Hematopoietic multipotent progenitor cell treated with erythropoietin and hydrocortisone succinate and interleukin-3 and kit ligand, for 15 days (in vitro differentiated cells): Measurements from ENCODE around the gene PCSK1N.
"Not testable (repeated sequence)": the region's sequence is repeated elsewhere in the genome, so short reads cannot be mapped to it uniquely, and the experiment has no call there.

ENCODE experiments used
- DNase-seq: peaks from one replicate; pipeline ENCODE4 v3.0.0-alpha.2; 2015; ENCODE audit warnings: low spot score

The PCSK1N gene

GRCh38 chrX:48823053-48823452 lies 12.4 kb downstream of the PCSK1N start:
- DNase-seq: no peak

GRCh38 chrX:48819394-48819793 lies 16.0 kb downstream of the PCSK1N start:
- DNase-seq: not testable (repeated sequence)

- no peak for DNase-seq
Measured at GRCh38 chrX:48818866-48819265, 16.5 kb downstream of the PCSK1N start.

DNA sequence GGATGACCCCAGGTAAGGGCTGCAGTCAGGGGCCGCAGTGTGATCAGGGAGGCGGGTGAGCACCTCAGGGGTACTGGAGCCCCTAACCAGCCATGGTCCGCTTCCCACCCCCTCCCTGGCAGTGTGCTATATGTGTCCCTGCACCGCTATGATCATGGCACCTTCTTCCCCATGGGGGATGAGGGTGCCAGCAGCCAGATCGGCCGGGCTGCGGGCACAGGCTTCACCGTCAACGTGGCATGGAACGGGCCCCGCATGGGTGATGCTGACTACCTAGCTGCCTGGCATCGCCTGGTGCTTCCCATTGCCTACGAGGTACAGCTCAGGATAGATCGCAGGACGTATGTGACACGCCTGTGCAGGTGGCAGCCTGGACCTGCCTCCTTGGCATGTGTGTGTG lies 17.3 kb downstream of the PCSK1N start:
- no peak for DNase-seq

DNA sequence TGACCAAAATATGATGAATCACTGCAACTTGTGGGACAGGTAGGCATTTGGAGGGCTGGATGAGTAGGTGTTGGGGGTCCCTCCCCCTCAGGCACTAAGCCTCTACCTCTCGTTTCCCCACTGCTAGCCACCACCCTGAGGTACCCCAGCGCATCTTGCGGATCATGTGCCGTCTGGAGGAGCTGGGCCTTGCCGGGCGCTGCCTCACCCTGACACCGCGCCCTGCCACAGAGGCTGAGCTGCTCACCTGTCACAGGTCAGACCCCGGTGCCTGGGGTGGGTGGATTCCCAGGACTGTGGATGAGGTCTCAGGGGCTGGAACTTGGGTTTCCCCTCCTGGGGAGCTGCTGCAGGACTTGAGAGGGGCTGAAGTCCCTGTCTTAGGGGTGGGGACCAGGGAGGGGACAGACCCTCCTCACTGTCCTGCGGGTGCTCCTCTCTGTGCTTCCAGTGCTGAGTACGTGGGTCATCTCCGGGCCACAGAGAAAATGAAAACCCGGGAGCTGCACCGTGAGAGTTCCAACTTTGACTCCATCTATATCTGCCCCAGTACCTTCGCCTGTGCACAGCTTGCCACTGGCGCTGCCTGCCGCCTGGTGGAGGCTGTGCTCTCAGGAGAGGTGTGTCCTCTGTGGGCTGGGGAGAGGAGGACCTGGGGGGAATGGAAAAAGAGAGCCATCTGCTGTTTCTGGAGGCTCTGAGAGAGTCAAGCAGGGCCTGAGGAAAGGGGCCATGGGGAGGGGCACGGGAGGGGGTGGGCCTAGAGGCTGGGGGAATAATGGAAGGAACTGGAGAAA lies 19.2 kb downstream of the PCSK1N start:
- no peak for DNase-seq

- no peak for DNase-seq
Measured at GRCh38 chrX:48815266-48815665, 20.1 kb downstream of the PCSK1N start.

DNA sequence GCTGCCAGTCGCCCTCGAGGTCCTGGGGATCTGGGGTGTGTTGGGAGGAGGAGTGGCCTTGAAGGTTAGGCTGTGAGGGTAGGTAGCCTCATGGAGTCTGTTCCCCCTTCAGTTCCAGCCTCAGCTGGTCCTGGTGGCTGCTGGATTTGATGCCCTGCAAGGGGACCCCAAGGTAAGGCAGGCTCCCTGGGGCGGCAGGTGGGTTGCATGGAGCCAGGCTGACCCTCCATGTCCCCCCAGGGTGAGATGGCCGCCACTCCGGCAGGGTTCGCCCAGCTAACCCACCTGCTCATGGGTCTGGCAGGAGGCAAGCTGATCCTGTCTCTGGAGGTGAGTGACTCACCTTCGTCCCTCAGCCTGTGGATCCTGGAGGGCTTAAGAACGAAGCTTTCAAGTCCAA lies 20.7 kb downstream of the PCSK1N start:
- DNase-seq: no peak

DNA sequence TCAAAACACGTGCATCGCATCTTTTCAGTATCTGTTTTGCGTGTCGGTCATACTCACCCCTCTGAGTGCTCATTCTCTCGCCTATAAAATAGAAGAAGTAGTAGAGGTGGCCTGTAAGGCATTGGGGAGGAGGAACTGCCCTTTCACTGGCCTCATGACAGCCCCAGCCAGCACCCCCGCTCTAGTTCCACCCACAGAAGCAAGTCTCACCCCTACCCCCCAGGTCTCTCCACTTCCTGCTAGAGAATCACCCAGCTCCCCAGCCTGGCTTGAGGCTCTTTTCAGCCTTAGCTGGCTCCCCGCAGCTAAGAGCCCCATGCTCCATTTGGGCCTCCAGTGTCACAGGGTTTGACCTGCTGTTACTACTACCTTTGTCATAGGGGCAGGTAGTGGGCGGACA lies 21.8 kb downstream of the PCSK1N start:
- DNase-seq: no peak

DNA sequence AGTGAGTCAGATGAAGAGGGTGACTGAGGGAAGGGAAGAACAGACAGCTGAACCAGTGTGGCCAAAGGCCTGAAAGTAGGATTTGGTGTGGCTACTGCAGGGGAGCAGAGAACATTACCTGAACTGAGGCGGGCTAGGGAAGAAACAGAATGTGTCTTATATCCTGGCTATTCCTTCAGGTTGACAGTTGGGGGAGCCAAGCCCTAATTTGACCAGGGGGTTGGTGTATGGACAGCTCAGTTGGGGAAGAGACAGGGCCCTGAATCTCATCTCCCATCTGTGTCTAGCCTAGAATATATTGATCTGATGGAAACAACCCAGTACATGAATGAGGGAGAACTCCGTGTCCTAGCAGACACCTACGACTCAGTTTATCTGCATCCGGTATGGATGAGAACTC lies 29.3 kb downstream of the PCSK1N start:
- DNase-seq: no peak

- no peak for DNase-seq
Measured at GRCh38 chrX:48802905-48803200, 32.6 kb downstream of the PCSK1N start.

DNA sequence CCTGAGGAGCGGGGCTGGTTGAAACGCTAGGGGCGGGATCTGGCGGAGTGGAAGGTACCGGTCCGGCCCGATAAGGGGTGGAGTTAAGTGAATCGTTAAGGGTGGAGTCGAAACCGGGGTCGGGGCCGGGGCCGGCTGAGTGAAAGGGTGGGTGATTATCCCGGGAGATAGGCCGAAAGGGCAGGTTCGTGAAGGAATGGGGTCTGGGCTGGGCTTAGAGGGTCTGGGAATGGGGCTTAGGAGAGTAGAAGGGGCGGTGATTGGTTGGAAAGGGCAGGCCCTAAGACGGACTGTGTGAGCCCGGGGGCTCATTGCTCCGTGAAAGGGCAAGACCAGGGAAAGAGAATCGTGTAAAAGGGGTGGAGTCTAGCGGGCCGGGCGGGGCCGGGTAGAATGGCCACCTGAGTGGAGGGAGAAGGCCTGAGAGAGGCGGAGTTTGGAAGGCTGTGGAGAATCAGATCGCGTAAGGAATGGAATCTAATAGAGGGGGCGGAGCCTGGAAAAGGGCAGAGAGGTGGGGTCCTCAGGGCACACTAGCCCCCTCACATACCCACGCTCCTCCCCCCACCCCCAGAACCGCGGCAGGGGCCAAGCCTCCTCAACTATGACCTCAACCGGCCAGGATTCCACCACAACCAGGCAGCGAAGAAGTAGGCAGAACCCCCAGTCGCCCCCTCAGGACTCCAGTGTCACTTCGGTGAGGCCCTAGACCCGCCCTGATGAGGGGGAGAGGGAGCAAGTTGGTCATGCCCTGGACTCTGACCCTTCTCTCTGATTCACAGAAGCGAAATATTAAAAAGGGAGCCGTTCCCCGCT lies 33.1 kb downstream of the PCSK1N start:
- peak; percentile 81 for DNase-seq

DNA sequence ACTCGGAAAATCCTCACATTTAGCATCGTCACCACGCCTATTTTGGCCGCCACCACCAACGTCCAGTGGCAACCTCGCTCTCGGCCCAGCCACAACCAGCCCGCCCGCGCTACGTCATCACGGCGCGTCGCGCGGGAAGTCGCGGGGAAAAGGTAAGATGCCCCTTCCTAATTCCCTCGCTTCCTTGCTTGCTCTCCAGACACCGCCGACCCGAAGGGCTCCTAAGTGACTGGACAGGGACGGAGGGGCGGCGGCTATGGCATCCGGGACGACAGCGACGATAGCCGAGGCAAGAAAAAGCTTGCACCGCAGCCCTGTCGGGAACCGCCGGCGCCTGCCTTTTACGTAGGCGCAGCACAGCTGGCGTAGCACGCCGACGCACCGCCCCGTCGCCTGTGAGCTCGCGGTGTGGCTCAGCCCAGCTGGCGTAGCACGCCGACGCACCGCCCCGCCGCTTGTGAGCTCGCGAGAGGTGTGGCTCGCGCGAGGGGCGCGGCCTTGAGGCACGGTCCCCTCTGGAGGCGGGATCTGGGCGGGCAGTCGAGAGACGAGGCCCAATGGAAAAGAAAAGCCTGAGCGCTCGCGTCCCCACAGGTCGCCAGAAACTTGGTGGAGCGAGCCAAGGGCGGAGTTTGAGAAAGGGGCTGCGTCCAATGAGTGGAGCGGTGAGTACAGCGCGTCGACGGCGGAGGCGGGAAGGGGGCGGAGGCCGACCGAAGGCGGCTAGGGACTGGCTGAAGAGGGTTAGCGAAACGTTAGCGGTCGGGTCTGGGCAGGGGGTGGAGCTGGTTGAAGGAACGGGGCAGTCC lies 33.9 kb downstream of the PCSK1N start, which contains the start of gene HDAC6:
TSS of gene HDAC6 (plus strand) at position 788 of the 809 bp plus-strand sequence. CDS start 626 bp downstream, outside the sequence.
- DNase-seq: peak; percentile 98

GRCh38 chrX:48800574-48801279 lies 34.7 kb downstream of the PCSK1N start:
- DNase-seq: peak; percentile 75

GRCh38 chrX:48798318-48798717 lies 37.1 kb downstream of the PCSK1N start:
- no peak for DNase-seq

DNA sequence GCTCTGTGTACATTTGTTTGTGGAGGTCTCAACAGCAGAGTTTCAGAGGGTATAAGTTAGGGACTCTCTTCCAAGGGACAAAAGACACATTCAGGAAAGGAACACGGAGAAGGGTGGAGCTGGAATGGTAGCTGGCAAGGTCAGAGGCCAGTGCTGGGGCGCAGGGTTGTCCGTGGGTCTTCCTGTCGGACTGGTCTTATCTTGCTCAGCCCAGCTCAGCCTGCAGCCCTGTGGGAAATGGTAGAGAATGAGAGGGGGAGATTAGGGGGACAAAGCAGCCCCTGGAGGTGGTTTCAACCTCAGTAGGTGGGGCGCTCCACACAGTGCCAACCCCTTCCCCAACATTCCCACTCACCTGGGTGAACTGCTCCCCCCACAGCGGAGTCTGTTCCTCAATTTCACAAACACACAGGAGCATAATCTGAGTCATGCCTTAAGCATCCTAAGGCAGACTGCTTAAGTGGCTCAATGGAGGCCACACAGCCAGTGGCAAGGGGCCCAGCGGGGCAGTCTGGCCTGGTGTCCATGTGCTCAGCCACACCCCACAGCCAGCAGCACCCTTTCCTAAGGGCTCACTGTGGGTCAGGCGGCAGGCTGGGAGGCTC lies 40.4 kb downstream of the PCSK1N start:
- peak; percentile 16 for DNase-seq

DNA sequence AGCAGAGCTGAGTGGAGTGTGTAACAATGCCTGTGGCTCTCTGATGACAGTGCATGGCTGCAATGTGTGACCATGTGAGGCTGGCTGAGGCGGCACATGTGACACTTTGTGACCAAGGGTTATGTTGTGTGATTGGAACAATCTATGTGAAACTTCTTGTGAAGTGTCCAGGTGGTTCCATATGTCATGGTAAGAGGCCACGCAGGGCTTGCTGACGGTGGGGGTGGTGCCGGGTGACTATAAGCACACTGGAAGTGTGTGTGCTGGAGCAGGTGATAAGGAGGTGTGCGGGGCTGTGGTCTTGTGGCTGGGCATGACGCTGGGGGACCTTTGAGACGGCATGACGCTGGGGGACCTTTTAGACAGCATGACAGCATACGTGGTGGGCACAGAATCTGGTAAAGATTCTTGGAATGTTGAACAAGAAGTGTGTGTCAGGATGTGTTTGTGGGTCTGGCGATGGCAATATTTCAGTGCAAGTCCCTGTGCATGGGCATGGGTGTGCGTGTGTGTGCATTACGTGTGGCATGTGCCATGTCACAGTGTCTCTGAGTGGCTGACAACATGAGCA lies 41.0 kb downstream of the PCSK1N start:
- DNase-seq: peak; percentile 49

DNA sequence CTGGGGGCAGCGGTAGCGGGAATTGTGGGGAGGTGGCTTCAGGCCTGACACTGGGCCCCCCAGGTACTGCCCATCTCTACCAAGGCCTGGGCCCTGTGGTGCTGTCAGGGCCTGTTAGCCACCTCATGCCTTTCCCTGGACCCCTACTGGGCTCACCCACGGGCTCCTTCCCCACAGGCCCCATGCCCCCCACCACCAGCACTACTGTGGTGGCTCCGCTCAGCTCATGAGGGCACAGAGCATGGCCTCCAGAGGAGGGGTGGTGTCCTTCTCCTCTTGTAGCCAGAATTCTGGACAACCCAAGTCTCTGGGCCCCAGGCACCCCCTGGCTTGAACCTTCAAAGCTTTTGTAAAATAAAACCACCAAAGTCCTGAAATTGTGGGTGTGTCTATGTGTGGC lies 41.5 kb downstream of the PCSK1N start:
- DNase-seq: no peak

DNA sequence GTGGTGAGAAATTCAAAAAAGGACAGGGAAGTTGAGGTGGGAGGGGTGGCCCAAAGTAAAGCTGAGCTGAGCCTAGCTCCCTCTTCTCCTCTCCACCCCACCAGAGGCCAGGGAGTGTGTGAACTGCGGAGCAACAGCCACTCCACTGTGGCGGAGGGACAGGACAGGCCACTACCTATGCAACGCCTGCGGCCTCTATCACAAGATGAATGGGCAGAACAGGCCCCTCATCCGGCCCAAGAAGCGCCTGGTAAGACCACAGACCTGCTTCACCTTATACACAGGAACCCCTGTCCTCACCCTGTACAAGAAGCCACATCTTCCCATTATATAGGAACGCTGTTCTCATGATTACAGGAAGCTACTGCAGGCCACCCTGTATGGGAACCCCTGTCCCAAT lies 43.2 kb downstream of the PCSK1N start:
- no peak for DNase-seq

GRCh38 chrX:48791063-48791820 lies 44.2 kb downstream of the PCSK1N start:
- no peak for DNase-seq

- no peak for DNase-seq
Measured at GRCh38 chrX:48790477-48790876, 44.9 kb downstream of the PCSK1N start.
